ENCODE measurements around the gene PLEKHA5.
A peak's percentile ranks its signal among the peaks of the same experiment; 100 is the strongest.
"Not testable (repeated sequence)": the region's sequence is repeated elsewhere in the genome, so short reads cannot be mapped to it uniquely, and the experiment has no call there.

PLEKHA5 gene

GRCh38 chr12:19129486-19130223 lies at the start of gene PLEKHA5:
PLEKHA5 (plus strand) TSS chr12:19129733; CDS start chr12:19129800, 67 bp downstream.
- DNase-seq (ENCODE audit: low read depth): peak; percentile 71

- no peak for DNase-seq (ENCODE audit: low read depth)
Measured at GRCh38 chr12:19080918-19081317, 48.6 kb upstream of the PLEKHA5 start.

- no peak for DNase-seq (ENCODE audit: low read depth)
Measured at GRCh38 chr12:19082365-19082911, 47.1 kb upstream of the PLEKHA5 start.

- no peak for DNase-seq (ENCODE audit: low read depth)
Measured at GRCh38 chr12:19084547-19084946, 45.0 kb upstream of the PLEKHA5 start.

GRCh38 chr12:19085090-19085489 lies 44.4 kb upstream of the PLEKHA5 start:
- DNase-seq (ENCODE audit: low read depth): no peak

GRCh38 chr12:19088606-19089005 lies 40.9 kb upstream of the PLEKHA5 start:
- DNase-seq (ENCODE audit: low read depth): no peak

GRCh38 chr12:19092482-19092881 lies 37.1 kb upstream of the PLEKHA5 start:
- not testable (repeated sequence) for DNase-seq (ENCODE audit: low read depth)

GRCh38 chr12:19093218-19093617 lies 36.3 kb upstream of the PLEKHA5 start:
- peak; percentile 54 for DNase-seq (ENCODE audit: low read depth)

GRCh38 chr12:19095331-19095730 lies 34.2 kb upstream of the PLEKHA5 start:
- DNase-seq (ENCODE audit: low read depth): no peak

GRCh38 chr12:19095756-19096480 lies 33.6 kb upstream of the PLEKHA5 start:
- no peak for DNase-seq (ENCODE audit: low read depth)

- DNase-seq (ENCODE audit: low read depth): no peak
Measured at GRCh38 chr12:19105463-19105862, 24.1 kb upstream of the PLEKHA5 start.

- DNase-seq (ENCODE audit: low read depth): no peak
Measured at GRCh38 chr12:19107750-19108149, 21.8 kb upstream of the PLEKHA5 start.

GRCh38 chr12:19110221-19110940 lies 19.2 kb upstream of the PLEKHA5 start:
- DNase-seq (ENCODE audit: low read depth): no peak

GRCh38 chr12:19113464-19113863 lies 16.1 kb upstream of the PLEKHA5 start:
- DNase-seq (ENCODE audit: low read depth): no peak

GRCh38 chr12:19115285-19115684 lies 14.2 kb upstream of the PLEKHA5 start:
- DNase-seq (ENCODE audit: low read depth): no peak

GRCh38 chr12:19119440-19119839 lies 10.1 kb upstream of the PLEKHA5 start:
- no peak for DNase-seq (ENCODE audit: low read depth)

GRCh38 chr12:19120795-19121194 lies 8.7 kb upstream of the PLEKHA5 start:
- DNase-seq (ENCODE audit: low read depth): peak; percentile 36

GRCh38 chr12:19121449-19122018 lies 8.0 kb upstream of the PLEKHA5 start:
- peak; percentile 44 for DNase-seq (ENCODE audit: low read depth)

- peak; percentile 60 for DNase-seq (ENCODE audit: low read depth)
Measured at GRCh38 chr12:19125325-19125724, 4.2 kb upstream of the PLEKHA5 start.

- DNase-seq (ENCODE audit: low read depth): no peak
Measured at GRCh38 chr12:19127270-19127669, 2.3 kb upstream of the PLEKHA5 start.

GRCh38 chr12:19128485-19128884 lies 1.0 kb upstream of the PLEKHA5 start:
- DNase-seq (ENCODE audit: low read depth): no peak

GRCh38 chr12:19129122-19129485 lies 429 bp upstream of the PLEKHA5 start:
- peak; percentile 28 for DNase-seq (ENCODE audit: low read depth)

Data from EH (cell line).